Left hindlimb (tissue), 1 donor: ENCODE data around the gene ZNF37A.
"Not testable (repeated sequence)": the region's sequence is repeated elsewhere in the genome, so short reads cannot be mapped to it uniquely, and the experiment has no call there.

Experiments used
- DNase-seq: peaks from one replicate; pipeline ENCODE4 v3.0.0-alpha.2; 2018

The ZNF37A gene

DNA sequence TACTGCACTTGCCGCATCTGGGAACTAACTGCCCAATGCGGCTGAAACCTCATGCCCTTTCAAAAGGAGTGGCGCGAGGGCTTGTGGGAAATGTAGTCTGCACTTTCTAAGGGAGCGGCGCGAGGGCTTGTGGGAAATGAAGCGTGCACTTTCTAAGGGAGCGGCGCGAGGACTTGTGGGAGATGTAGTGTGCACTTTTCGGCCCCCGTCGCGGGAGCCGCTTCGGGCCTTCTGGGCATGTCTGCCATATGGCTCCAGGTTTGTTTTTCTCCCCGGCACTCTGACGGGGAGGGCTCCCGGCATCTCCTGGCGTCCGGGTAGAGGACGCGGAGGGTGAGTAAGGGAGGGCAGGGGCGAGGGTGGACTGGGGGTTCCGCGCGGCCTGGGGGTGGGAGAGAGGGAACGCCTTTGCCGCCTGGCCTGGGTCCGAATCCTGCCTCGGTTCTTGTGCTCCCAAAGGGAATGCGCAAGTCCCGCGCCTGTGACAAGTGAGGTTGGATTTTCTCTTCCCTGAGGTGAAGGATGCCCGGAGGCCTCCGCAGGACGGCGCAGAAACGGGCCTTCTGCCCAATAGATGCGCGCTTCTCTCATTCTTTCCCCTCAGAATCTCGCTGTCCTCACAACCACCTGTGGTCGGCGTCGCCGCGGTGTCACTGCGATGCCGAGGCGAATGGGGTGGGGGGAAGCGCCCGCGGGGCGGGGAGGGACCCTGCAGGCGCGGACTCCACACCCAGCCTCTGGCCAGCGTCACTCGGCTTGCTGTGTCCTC is at the start of gene ZNF37A:
Gene ZNF37A (plus strand): TSS at position 180 of the 769 bp plus-strand sequence. CDS start 2,281 bp downstream, outside the sequence.
- DNase-seq, result peak; percentile 94

DNA sequence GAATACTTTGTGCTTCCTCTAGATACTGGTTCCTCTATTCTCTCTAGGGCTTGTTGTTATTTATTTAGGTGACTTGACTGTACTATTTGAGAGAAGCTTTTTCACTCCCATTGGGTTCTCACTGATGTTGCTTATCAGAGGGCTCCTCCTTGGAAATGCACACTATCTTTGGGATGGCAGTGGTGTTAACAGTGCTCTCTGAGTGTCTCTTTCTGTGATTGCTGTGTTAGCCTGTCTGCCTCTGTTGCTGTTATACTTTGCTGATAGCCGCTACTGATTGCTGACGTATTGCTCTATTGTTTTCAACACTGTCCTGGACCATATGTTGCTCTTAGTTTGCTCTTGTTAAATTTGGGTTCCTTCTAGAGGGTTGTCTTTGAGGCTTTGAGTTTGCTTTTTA is 49.0 kb upstream of the ZNF37A start:
- no peak for DNase-seq

DNA sequence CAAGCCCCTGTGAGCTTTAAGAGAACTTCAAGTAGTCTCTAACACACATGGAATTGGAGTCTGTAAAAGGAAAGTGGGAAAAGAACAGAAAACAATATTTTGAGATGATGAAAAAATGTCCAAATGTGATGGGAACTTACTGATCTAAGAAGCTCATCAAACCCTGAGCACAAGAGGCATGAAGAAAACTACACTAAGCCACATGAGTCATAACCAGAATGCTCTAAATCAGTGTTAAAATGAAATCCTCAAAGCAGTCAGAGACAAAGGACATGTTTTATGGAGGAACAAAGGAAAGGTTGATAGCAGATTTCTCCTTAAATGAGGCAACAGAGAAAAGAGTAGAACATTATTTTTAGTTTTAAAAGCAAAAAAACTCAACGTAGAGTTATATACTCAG is 46.5 kb upstream of the ZNF37A start:
- no peak for DNase-seq

GRCh38 chr10:38050212-38050611 is 43.9 kb upstream of the ZNF37A start:
- no peak for DNase-seq

DNA sequence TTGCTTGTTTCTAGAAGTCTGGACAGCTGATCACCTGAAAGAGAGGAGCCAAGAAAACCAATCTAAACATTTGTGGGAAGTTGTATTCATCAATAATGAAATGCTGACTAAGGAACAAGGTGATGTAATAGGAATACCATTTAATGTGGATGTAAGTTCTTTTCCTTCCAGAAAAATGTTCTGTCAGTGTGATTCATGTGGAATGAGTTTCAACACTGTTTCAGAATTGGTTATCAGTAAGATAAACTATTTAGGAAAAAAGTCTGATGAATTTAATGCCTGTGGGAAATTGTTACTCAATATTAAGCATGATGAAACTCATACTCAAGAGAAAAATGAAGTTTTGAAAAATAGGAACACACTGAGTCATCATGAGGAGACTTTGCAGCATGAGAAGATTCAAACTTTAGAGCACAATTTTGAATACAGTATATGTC is 39.8 kb upstream of the ZNF37A start:
- DNase-seq, result no peak

DNA sequence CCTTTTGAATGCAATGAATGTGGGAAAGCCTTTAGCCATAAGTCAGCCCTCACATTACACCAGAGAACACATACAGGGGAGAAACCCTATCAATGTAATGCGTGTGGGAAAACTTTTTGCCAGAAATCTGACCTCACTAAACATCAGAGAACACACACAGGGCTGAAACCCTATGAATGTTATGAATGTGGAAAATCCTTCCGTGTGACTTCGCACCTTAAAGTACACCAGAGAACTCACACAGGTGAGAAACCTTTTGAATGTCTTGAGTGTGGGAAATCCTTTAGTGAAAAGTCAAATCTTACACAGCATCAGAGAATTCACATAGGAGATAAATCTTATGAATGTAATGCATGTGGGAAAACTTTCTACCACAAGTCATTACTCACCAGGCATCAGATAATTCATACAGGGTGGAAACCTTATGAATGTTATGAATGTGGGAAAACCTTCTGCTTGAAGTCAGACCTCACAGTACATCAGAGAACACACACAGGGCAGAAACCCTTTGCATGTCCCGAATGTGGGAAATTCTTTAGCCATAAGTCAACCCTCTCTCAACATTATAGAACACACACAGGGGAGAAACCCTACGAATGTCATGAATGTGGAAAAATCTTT is 38.8 kb upstream of the ZNF37A start:
- not testable (repeated sequence) for DNase-seq

DNA sequence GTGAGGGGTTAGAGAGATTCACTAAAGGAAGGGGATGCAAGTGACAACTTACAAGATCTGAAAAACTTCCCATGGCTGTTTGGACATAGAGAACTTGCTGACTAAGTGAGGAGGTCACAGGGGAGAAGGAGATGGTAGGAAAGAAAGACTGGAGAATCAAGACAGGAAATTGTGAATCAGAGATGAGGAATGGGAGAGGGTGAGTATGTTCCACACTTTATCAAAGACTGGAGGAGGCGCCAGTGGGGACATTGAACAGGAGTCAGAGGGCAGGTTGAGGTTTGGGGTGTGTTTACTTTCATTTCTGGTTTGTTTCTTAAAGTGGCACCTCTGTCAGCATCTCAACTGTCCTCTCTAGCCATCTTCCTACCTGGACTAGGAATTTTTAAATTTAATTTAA is 24.5 kb upstream of the ZNF37A start:
- not testable (repeated sequence) for DNase-seq

- no peak for DNase-seq
Measured at GRCh38 chr10:38070501-38070900, 23.6 kb upstream of the ZNF37A start.

GRCh38 chr10:38072552-38072951 is 21.6 kb upstream of the ZNF37A start:
- DNase-seq, result no peak

GRCh38 chr10:38076687-38077086 is 17.4 kb upstream of the ZNF37A start:
- DNase-seq, result no peak

DNA sequence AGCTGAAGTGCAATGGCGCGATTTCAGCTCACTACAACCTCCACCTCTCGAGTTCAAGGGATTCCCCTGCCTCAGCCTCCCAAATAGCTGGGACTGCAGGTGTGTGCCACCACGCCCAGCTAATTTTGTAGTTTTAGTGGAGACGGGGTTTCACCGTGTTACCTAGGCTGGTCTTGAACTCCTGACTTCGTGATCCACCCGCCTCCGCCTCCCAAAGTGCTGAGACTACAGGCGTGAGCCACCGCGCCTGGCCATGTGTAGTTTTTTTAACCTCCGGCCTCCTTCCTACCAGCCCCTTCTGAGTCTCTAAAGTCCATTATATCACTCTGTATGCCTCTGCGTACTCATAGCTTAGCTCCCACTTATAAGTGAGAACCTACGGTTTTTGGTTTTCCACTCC is 819 bp upstream of the ZNF37A start:
- DNase-seq, result not testable (repeated sequence)

DNA sequence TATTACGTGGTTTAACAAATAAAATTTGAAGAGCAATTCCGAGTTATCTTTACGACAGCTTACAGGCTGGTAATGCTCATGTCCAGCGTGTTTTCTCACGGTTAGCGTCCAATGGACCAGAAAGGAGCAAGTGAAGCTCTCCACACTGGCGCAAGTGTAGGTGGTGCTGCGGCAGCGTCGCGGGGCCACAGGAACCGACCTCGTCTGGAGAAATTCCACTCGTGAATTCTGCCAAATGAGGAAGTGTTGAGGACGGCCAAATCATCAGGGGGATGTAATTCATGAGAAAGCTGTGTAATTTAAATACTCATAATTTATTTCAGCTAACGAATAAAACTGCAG is 350 bp upstream of the ZNF37A start:
- no peak for DNase-seq

DNA sequence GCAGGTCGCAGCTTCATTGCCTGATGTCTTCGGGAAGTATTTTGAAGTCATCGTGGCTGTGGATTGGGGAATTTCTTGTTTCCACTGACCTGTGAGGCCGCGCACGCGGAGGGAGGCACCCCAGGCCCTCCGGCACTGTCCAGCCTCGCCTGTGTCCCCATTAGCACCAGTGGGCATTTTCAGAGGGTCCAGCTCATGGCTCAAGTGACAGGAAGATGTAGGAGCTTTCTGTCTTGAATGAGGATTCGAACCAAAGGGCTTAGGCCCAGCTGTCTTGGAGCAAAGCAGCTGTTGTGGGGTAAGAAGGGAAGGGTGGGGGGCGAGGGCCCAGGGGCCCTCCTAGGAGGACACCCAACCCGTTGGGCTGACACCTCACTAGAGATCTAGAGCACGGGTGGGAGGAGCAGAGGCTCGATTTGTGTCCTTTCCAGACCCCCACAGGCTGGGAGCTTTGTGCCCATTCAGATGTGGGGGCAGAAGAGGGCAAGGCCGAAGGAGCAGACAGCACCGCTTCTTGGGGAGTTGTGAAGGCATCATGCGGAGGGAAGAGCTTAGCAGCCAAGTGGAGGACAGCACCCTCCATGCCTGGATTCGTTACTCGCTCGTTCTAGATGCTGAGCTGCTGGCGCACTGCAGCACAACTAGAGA is 914 bp downstream of the ZNF37A start:
- DNase-seq, result no peak

- DNase-seq, result no peak
Measured at GRCh38 chr10:38102880-38103279, 8.7 kb downstream of the ZNF37A start.

DNA sequence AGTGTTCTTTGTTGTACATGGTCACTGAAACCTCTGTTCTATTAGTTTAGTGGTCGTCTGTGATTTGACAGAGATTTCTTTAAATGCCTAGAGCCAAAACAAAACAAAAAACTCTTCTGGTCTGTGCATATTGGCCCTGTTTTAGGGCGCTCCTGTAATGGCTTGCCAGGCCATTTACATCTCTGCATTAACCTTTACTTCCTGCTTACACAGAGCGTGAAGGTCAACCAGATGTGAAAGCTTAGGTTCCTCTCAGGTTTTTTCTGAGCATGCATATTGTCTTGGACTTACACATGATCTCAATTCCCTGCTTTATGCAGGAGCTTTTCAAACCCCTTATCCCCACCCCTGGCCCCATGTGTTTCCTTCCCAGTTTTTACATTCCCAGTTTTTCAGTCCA is 9.6 kb downstream of the ZNF37A start:
- DNase-seq, result no peak

GRCh38 chr10:38112159-38112558 is 18.0 kb downstream of the ZNF37A start:
- DNase-seq, result no peak

DNA sequence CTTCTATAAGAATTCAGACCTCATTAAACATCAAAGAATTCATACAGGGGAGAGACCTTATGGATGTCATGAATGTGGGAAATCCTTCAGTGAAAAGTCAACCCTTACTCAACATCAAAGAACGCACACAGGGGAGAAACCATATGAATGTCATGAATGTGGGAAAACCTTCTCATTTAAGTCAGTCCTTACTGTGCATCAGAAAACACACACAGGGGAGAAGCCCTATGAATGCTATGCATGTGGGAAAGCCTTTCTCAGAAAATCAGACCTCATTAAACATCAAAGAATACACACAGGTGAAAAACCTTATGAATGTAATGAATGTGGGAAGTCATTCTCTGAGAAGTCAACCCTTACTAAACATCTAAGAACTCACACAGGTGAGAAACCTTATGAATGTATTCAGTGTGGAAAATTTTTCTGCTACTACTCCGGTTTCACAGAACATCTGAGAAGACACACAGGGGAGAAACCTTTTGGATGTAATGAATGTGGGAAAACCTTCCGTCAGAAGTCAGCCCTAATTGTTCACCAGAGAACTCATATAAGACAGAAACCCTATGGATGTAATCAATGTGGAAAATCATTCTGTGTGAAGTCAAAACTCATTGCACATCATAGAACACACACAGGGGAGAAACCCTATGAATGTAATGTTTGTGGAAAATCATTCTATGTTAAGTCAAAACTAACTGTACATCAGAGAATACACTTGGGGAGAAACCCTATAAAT is 24.1 kb downstream of the ZNF37A start:
- no peak for DNase-seq

DNA sequence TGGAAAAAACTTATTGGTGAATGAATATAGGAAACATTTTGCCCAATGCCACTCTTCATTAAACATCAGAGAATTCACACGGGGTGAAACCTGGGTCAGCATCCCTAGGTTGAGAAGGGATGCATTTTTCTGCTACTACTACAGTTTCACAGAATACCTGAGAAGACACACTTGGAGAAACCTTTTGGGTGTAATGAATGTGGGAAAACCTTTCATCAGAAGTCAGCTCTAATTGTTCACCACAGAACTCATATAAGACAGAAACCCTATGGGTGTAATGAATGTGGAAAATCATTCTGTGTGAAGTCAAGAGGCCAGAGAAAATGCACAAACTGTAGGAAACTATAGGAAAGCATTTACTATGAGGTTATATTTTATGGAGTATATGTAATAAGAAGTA is 24.9 kb downstream of the ZNF37A start:
- no peak for DNase-seq

DNA sequence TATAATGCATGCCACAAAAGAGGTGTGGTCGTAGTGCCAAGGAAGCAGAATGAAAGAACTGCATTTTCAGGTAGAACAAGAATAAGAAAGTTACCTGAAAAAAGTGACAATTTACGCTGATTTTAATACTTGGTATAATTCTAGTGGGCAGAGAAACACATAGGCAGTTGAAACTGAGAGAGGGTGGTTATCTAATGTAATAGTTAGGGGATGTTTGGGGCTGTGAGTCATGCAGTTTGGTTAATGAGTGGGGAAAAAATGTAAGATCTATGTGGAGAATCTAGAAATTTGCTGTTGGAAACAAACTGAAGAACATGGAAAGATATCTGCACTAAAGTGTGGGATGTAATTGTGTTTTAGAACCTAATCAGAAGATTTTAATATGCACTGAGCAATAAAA is 33.7 kb downstream of the ZNF37A start:
- DNase-seq, result no peak

DNA sequence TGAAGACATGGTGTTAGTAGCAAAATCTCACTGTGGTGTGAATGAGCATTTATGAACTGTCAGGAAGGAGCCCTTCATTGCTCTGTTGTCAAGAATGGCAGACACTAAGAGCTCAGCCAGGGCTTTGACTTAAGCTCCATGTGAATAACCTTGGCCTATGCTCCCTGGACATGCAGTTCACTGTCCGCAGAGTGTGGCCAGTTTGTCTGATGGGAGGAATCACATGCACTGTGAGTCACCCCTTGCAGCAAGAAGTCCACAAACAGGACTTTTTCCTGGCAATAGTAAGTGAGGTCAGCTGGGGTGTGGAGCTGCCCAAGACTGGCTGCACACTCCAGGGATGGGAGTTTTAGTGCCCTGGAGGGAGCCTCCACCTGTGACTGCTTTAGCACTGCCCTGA is 49.5 kb downstream of the ZNF37A start:
- DNase-seq, result no peak

- DNase-seq, result no peak
Measured at GRCh38 chr10:38146579-38147333, 52.6 kb downstream of the ZNF37A start.

GRCh38 chr10:38147686-38148085 is 53.5 kb downstream of the ZNF37A start:
- no peak for DNase-seq
